HepG2 (cell line): Measurements from ENCODE around the gene SATB2. TPM values are rescaled to one million over a fixed set of nuclear protein-coding genes. Genes with fewer than 3 reads are reported as not detected.

ENCODE experiments used
- ARID5B ChIP-seq: IDR thresholded peaks from 2 replicates; pipeline ENCODE4 v1.4.0; 2020; ENCODE audit warnings: mild to moderate bottlenecking, missing genetic modification reagents
- BCL3 ChIP-seq: sonication (generic); formaldehyde crosslinking; IDR thresholded peaks from 2 replicates; pipeline ENCODE4 v1.5.1; 2020; ENCODE audit warnings: mild to moderate bottlenecking, missing genetic modification reagents, moderate library complexity
- CHD2 ChIP-seq: IDR thresholded peaks from 2 replicates; pipeline ENCODE4 v1.6.1; 2011; ENCODE audit warnings: low read depth, low read length, improper control_type of control experiment
- CREBL2 ChIP-seq: sonication (generic); formaldehyde crosslinking; IDR thresholded peaks from 2 replicates; pipeline ENCODE4 v1.8.1; 2023; ENCODE audit warnings: missing genetic modification reagents, mild to moderate bottlenecking, borderline replicate concordance
- ETV6 ChIP-seq: sonication (generic); formaldehyde crosslinking; conservative IDR thresholded peaks from 2 replicates; pipeline ENCODE4 v1.4.0; 2020; ENCODE audit warnings: missing genetic modification reagents
- FOSL2 ChIP-seq: sonication (generic); formaldehyde crosslinking; IDR thresholded peaks from 2 replicates; pipeline ENCODE4 v1.4.0; 2020; ENCODE audit warnings: missing genetic modification reagents
- GABPB1 ChIP-seq: IDR thresholded peaks from 2 replicates; pipeline ENCODE4 v1.6.1; 2016; ENCODE audit warnings: mild to moderate bottlenecking, missing genetic modification reagents, moderate library complexity, missing compliant biosample characterization
- GFI1 ChIP-seq: sonication (generic); formaldehyde crosslinking; IDR thresholded peaks from 2 replicates; pipeline ENCODE4 v1.5.0; 2020; ENCODE audit warnings: missing genetic modification reagents, mild to moderate bottlenecking, borderline replicate concordance
- IRX3 ChIP-seq: sonication (generic); formaldehyde crosslinking; IDR thresholded peaks from 2 replicates; pipeline ENCODE4 v1.8.1; 2023; ENCODE audit warnings: mild to moderate bottlenecking, low read depth, missing genetic modification reagents, borderline replicate concordance
- KDM1A ChIP-seq: IDR thresholded peaks from 2 replicates; pipeline ENCODE4 v1.6.1; 2016; ENCODE audit warnings: missing compliant biosample characterization
- KDM2A ChIP-seq: sonication (generic); formaldehyde crosslinking; IDR thresholded peaks from 2 replicates; pipeline ENCODE4 v1.4.0; 2020; ENCODE audit warnings: low read depth, missing genetic modification reagents, borderline replicate concordance
- KDM5B ChIP-seq: sonication (generic); formaldehyde crosslinking; IDR thresholded peaks from 2 replicates; pipeline ENCODE4 v1.4.0; 2020; ENCODE audit warnings: missing genetic modification reagents, mild to moderate bottlenecking, borderline replicate concordance
- MAF1 ChIP-seq: sonication (generic); formaldehyde crosslinking; IDR thresholded peaks from 2 replicates; pipeline ENCODE4 v1.5.0; 2020; ENCODE audit warnings: missing genetic modification reagents, borderline replicate concordance
- PHF8 ChIP-seq: sonication (generic); formaldehyde crosslinking; IDR thresholded peaks from 2 replicates; pipeline ENCODE4 v1.5.0; 2020; ENCODE audit warnings: missing genetic modification reagents
- POLR2AphosphoS5 ChIP-seq: IDR thresholded peaks from 2 replicates; pipeline ENCODE4 v1.6.1; 2012; ENCODE audit warnings: low read depth, low read length
- POLR2G ChIP-seq: fragments of 200-400 bp; formaldehyde crosslinking; IDR thresholded peaks from 2 replicates; pipeline ENCODE4 v1.6.1; 2018; ENCODE audit warnings: mild to moderate bottlenecking, low read depth, low read length, moderate library complexity
- SAP130 ChIP-seq: IDR thresholded peaks from 2 replicates; pipeline ENCODE4 v1.6.1; 2016; ENCODE audit warnings: low read depth
- SMARCC2 ChIP-seq: fragments of 450-650 bp; IDR thresholded peaks from 2 replicates; pipeline ENCODE4 v1.6.1; 2017; ENCODE audit warnings: antibody characterized with exemption, mild to moderate bottlenecking
- XRCC5 ChIP-seq: fragments of 200-400 bp; formaldehyde crosslinking; optimal IDR thresholded peaks from 2 replicates; pipeline ENCODE3; 2017; ENCODE audit warnings: mild to moderate bottlenecking, low read length
- ZNF205 ChIP-seq: IDR thresholded peaks from 2 replicates; pipeline ENCODE4 v1.6.1; 2018; ENCODE audit warnings: missing biosample characterization, missing genetic modification reagents
- ZNF460 ChIP-seq: sonication (generic); formaldehyde crosslinking; IDR thresholded peaks from 2 replicates; pipeline ENCODE4 v1.5.1; 2020; ENCODE audit warnings: missing genetic modification reagents, mild to moderate bottlenecking, borderline replicate concordance
- ZNF468 ChIP-seq: sonication (generic); formaldehyde crosslinking; IDR thresholded peaks from 2 replicates; pipeline ENCODE4 v1.8.0; 2022; ENCODE audit warnings: mild to moderate bottlenecking, moderate library complexity, missing genetic modification reagents
- ZSCAN22 ChIP-seq: sonication (generic); formaldehyde crosslinking; IDR thresholded peaks from 2 replicates; pipeline ENCODE4 v1.4.0; 2020; ENCODE audit warnings: mild to moderate bottlenecking, missing genetic modification reagents
- polyA plus RNA-seq, 8 experiments: library from polyadenylated mRNA; depleted of rRNA in 3 of 8; stranded (reverse) in 7 of 8; unstranded in 1 of 8; fragments of >200 nt; fragmentation: Illumina TruSeq in 4 of 8; extraction: Trizol in 4 of 8; gene quantifications; 2 replicates each; pipeline versions ENCODE4 v1.2.1 to v1.2.3, GENCODE V29; 2011 to 2016; ENCODE audit warnings: low read depth in 4 of 8, missing spikeins in 1 of 8, mixed read lengths in 1 of 8; ENCODE audit not compliant: insufficient read depth in 1 of 8
- total RNA-seq, 5 experiments: library from RNA; depleted of rRNA; stranded (reverse); fragments of >200 nt; fragmentation: Illumina TruSeq; extraction: Trizol; gene quantifications; 2 replicates each; pipeline ENCODE4 v1.2.3, GENCODE V29; 2016; ENCODE audit warnings: low read depth in 1 of 5
- TF ChIP-seq, protein P1 (sequence below): sonication (generic); formaldehyde crosslinking; IDR thresholded peaks from 2 replicates; pipeline ENCODE4 v1.8.1; 2023; ENCODE audit warnings: mild to moderate bottlenecking, missing genetic modification reagents

Gene SATB2
- total and polyA plus RNA-seq, 2 of the 13 experiments (the other 11 are each of a cell fraction or from before 2014, with no cell fraction given), result 2.5 to 5.5 TPM

DNA sequence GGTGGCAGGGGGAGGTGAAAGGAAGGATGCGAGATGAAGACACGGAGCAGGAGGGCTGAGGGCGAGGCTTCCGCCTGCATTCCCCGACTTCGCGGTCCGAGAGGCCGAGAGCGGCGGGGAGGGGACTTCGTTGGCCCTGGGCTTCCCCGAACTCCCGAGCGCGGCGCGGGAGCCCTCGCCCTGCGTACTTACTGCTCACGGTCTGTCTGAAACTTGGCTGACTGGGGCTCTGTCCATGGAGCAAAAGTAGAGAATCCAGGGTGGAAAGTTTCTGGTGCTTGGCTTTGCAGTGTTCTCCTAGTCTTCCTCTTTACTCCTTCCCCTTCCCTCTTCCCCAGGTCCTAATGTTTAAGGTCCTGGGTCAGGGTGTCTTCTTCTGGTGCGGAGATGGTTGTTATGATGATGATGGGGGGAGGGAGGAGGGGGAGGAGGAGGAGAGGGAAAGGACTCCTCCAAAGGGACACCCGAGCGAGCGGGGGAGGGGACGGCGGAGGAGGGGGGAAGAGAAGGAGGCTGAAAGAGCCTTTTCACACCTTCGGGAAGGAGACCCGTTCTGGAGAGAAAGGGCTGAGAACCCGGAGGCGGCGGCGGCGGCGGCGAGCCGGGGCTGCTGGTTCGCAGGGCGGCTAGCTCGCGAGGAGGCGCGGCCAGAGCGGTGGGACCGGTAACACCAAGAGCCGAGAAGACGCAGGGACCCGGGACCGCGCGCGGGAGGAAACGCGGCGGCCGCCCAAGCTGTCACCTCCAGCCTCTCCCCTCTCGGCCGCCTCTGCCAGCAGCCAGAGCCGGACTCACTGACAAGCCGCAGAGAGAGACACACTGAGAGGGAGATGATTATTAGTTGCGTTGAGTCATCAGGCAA is at the start of gene SATB2 (continued):
- TF ChIP-seq POLR2G (peak; percentile 21; the same call in 1 of the 2 replicates), GFI1 (CRISPR knock-in tag) (no peak), ZNF460 (no peak), ARID5B (CRISPR knock-in tag) (0 out of 2 replicates have a peak, but pooled peaks have one; percentile 9), ETV6 (CRISPR knock-in tag) (0 out of 2 replicates have a peak, but pooled peaks have one; percentile 36), SAP130 (CRISPR knock-in tag) (0 out of 2 replicates have a peak, but pooled peaks have one; percentile 10), FOSL2 (CRISPR knock-in tag) (peak; percentile 73), ZSCAN22 (no peak), MAF1 (no peak), CHD2 (no peak), SMARCC2 (no peak), KDM5B (CRISPR knock-in tag) (peak; percentile 38; the same call in 1 of the 2 replicates), XRCC5 (peak; percentile 40), CREBL2 (CRISPR knock-in tag) (no peak), GABPB1 (CRISPR knock-in tag) (peak; percentile 20; the same call in 1 of the 2 replicates), ZNF205 (CRISPR knock-in tag) (no peak), KDM2A (CRISPR knock-in tag) (peak; percentile 49; the same call in 1 of the 2 replicates), BCL3 (CRISPR knock-in tag) (no peak), POLR2AphosphoS5 (no peak), KDM1A (CRISPR knock-in tag) (no peak), IRX3 (CRISPR knock-in tag) (no peak), PHF8 (CRISPR knock-in tag) (peak; percentile 16; the same call in 1 of the 2 replicates), ZNF468 (CRISPR knock-in tag) (no peak)
- TF ChIP-seq, protein P1, sequence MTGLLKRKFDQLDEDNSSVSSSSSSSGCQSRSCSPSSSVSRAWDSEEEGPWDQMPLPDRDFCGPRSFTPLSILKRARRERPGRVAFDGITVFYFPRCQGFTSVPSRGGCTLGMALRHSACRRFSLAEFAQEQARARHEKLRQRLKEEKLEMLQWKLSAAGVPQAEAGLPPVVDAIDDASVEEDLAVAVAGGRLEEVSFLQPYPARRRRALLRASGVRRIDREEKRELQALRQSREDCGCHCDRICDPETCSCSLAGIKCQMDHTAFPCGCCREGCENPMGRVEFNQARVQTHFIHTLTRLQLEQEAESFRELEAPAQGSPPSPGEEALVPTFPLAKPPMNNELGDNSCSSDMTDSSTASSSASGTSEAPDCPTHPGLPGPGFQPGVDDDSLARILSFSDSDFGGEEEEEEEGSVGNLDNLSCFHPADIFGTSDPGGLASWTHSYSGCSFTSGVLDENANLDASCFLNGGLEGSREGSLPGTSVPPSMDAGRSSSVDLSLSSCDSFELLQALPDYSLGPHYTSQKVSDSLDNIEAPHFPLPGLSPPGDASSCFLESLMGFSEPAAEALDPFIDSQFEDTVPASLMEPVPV (CRISPR knock-in tag), result peak; percentile 50; the same call in 1 of the 2 replicates
